ENCODE measurements around the gene TMEM80.

- TF ChIP-seq, protein P1, sequence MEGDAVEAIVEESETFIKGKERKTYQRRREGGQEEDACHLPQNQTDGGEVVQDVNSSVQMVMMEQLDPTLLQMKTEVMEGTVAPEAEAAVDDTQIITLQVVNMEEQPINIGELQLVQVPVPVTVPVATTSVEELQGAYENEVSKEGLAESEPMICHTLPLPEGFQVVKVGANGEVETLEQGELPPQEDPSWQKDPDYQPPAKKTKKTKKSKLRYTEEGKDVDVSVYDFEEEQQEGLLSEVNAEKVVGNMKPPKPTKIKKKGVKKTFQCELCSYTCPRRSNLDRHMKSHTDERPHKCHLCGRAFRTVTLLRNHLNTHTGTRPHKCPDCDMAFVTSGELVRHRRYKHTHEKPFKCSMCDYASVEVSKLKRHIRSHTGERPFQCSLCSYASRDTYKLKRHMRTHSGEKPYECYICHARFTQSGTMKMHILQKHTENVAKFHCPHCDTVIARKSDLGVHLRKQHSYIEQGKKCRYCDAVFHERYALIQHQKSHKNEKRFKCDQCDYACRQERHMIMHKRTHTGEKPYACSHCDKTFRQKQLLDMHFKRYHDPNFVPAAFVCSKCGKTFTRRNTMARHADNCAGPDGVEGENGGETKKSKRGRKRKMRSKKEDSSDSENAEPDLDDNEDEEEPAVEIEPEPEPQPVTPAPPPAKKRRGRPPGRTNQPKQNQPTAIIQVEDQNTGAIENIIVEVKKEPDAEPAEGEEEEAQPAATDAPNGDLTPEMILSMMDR (conservative IDR thresholded peaks at IDR 0.05; ENCODE audit: low read depth, low read length): no peak
- TF ChIP-seq EZH2 (IDR thresholded peaks at IDR 0.05; ENCODE audit: borderline replicate concordance, low read depth, low read length, poor library complexity, severe bottlenecking): no peak
Observed at GRCh38 chr11:742156-742546, 46.5 kb downstream of the TMEM80 start.
